Activated CD4-positive, CD25-positive, alpha-beta regulatory T cell treated with anti-CD3 and anti-CD28 coated beads, Interleukin-2, amount 50 U/mL, for 72 hours (primary cell): ENCODE measurements around the gene NUCKS1.

ENCODE experiments used
- DNase-seq: peaks from one replicate; pipeline ENCODE4 v3.0.0; 2021

Gene NUCKS1

GRCh38 chr1:205769641-205770365, 19.8 kb upstream of the NUCKS1 start:
- DNase-seq: no peak

GRCh38 chr1:205767248-205767647, 17.3 kb upstream of the NUCKS1 start:
- DNase-seq: no peak

GRCh38 chr1:205766570-205766969, 16.6 kb upstream of the NUCKS1 start:
- DNase-seq: no peak

GRCh38 chr1:205766038-205766437, 16.1 kb upstream of the NUCKS1 start:
- no peak for DNase-seq

- no peak for DNase-seq
Measured at GRCh38 chr1:205764578-205764977, 14.6 kb upstream of the NUCKS1 start.

GRCh38 chr1:205763980-205764379, 14.0 kb upstream of the NUCKS1 start:
- no peak for DNase-seq

- DNase-seq: no peak
Measured at GRCh38 chr1:205760606-205761005, 10.6 kb upstream of the NUCKS1 start.

GRCh38 chr1:205756552-205756951, 6.6 kb upstream of the NUCKS1 start:
- no peak for DNase-seq

- DNase-seq: no peak
Measured at GRCh38 chr1:205754857-205755256, 4.9 kb upstream of the NUCKS1 start.

GRCh38 chr1:205751036-205751651, 1.2 kb upstream of the NUCKS1 start:
- DNase-seq: no peak

GRCh38 chr1:205749234-205750137, 496 bp downstream of the NUCKS1 start:
- peak; percentile 96 for DNase-seq

GRCh38 chr1:205748403-205749233, 1.4 kb downstream of the NUCKS1 start:
- DNase-seq: no peak

- no peak for DNase-seq
Measured at GRCh38 chr1:205746757-205747412, 3.1 kb downstream of the NUCKS1 start.

GRCh38 chr1:205744403-205744802, 5.6 kb downstream of the NUCKS1 start:
- no peak for DNase-seq

- no peak for DNase-seq
Measured at GRCh38 chr1:205743977-205744376, 6.0 kb downstream of the NUCKS1 start.

GRCh38 chr1:205741681-205742080, 8.3 kb downstream of the NUCKS1 start:
- no peak for DNase-seq

- no peak for DNase-seq
Measured at GRCh38 chr1:205739348-205740160, 10.4 kb downstream of the NUCKS1 start.

GRCh38 chr1:205735218-205735617, 14.8 kb downstream of the NUCKS1 start:
- DNase-seq: no peak

GRCh38 chr1:205733438-205734175, 16.4 kb downstream of the NUCKS1 start:
- no peak for DNase-seq

GRCh38 chr1:205729945-205730610, 19.9 kb downstream of the NUCKS1 start:
- no peak for DNase-seq
